HG03354 (cell line): ENCODE results near the gene GRIK2.

Source experiments
- ATAC-seq: cut with Tn5 transposase; IDR thresholded peaks from one replicate; pipeline ENCODE4 v1.9.1; 2021; ENCODE audit warnings: mild to moderate bottlenecking; ENCODE audit not compliant: unreplicated experiment, poor library complexity, severe bottlenecking

The GRIK2 gene

DNA sequence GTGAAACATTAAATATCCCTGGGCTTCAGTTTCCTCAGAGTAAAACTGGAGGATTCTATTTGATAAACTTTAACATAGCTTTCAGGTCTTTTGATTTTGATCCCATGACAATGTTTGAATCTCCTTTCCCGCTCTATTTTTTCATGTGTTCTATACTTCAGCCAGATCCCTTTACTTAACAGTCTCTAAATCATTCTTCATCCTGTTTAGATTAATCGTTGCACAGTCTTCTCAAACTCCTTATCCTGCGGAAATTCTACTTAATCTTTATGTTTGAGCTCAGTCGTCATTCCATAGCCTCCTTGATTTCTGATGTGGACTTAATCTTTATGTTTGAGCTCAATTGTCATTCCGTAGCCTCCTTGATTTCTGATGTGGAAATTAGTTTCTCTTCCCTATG lies 57.4 kb downstream of the GRIK2 start:
- ATAC-seq: no peak

- no peak for ATAC-seq
Observed at GRCh38 chr6:101451981-101452380, 58.5 kb downstream of the GRIK2 start.

GRCh38 chr6:101453221-101453620 lies 59.7 kb downstream of the GRIK2 start:
- no peak for ATAC-seq

- ATAC-seq: no peak
Observed at GRCh38 chr6:101454106-101454676, 60.7 kb downstream of the GRIK2 start.

- no peak for ATAC-seq
Observed at GRCh38 chr6:101458336-101458735, 64.8 kb downstream of the GRIK2 start.

DNA sequence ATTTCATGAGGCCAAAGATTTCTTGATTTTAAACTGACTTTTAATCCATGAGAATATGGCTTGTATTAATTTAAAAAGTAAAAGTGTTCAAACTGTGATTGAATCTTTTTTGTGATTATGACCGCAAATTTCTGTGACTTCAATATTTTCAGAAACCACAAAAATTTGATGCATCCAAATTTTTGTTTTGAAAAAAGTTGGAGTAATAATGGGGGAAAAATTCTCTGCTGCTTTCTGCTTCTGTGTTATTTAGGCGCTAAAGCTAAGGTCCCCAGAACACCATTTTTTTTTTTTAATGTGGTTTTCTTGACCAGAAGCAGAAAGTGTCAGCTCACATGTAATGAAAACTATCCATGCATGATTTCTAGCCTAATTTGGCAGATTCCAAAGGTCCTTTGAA lies 65.3 kb downstream of the GRIK2 start:
- ATAC-seq: no peak

- no peak for ATAC-seq
Observed at GRCh38 chr6:101462576-101462975, 69.1 kb downstream of the GRIK2 start.

DNA sequence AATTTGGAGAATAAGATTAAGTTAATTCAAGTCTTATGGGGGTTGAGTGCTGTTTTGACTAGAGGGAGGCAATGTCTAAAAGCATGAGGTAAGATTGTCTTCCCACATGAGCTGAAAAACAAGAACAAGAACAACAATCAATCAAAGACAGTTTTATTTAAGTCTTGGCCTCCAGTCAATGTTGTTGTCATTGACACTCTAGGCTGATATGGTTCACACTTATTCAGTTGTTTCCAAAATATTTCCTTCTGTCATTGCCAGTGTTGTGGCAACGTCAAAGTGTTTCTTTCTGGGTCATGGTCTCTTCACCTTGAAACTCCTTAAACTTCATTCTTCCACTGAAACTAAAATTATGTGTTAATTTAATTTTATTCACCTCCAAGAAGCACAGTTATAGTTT lies 72.4 kb downstream of the GRIK2 start:
- no peak for ATAC-seq

- no peak for ATAC-seq
Observed at GRCh38 chr6:101477436-101477835, 83.9 kb downstream of the GRIK2 start.

GRCh38 chr6:101478891-101479290 lies 85.4 kb downstream of the GRIK2 start:
- no peak for ATAC-seq

DNA sequence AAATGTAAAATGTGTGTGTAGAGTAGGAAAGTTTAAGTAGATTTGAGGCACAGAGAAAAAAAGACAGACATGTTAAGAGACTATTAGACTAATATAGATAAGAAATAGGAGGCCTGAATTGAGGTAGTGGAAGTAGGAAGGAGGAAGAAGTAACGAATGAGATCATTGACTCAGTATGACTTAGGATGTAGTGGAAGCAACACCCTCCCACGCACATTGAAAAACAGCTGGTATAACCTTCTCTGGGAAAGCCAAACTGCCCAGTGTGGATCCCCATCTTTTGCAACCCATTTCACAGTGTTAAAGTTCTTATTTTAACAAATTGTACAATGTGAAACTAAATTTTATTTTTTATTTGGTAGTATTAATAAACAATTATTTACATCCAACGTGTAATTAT lies 89.1 kb downstream of the GRIK2 start:
- no peak for ATAC-seq

DNA sequence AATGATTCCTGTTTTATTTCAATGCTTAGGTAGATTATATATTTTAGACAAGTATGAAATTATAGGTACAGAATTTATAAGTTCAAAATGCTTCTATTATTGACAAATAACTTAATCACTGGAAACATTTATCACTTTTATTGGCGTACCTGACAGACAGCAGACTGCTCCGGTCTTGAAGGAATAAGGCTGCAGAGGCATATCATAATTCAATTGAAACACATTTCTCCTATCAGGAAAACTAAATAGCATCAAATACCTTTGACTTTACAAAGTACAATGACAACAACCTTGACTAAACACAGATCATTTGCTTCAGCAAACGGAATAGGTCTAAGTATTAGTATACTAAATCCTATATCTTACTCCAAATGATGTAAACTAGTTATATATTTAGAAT lies 91.3 kb downstream of the GRIK2 start:
- ATAC-seq: no peak

- ATAC-seq: no peak
Observed at GRCh38 chr6:101486124-101486523, 92.6 kb downstream of the GRIK2 start.

- no peak for ATAC-seq
Observed at GRCh38 chr6:101486726-101487125, 93.2 kb downstream of the GRIK2 start.

DNA sequence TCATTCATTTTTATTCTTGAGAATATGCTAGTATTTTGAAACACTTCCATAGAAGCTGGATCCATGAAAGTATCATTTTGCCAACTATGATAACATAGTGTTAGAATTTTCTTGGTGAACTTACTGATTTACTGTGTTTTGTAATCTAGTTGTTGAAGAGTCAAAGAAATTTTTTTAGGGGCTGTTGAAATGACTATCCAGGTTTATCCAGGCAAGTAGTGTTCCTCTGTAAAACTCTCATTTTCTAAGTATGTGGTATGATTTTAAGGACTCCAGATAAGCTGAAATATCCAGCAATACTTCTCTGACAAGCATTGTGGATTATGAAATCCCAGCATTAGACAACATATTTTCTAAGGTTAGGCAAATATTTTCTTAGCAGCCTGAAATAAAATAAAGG lies 95.9 kb downstream of the GRIK2 start:
- ATAC-seq: no peak

- ATAC-seq: no peak
Observed at GRCh38 chr6:101490857-101491256, 97.3 kb downstream of the GRIK2 start.

- no peak for ATAC-seq
Observed at GRCh38 chr6:101502818-101503217, 109.3 kb downstream of the GRIK2 start.

- ATAC-seq: no peak
Observed at GRCh38 chr6:101509536-101509935, 116.0 kb downstream of the GRIK2 start.

GRCh38 chr6:101513181-101513580 lies 119.7 kb downstream of the GRIK2 start:
- no peak for ATAC-seq

- no peak for ATAC-seq
Observed at GRCh38 chr6:101516578-101516977, 123.1 kb downstream of the GRIK2 start.

GRCh38 chr6:101517632-101518031 lies 124.1 kb downstream of the GRIK2 start:
- ATAC-seq: no peak

- ATAC-seq: no peak
Observed at GRCh38 chr6:101522254-101522653, 128.7 kb downstream of the GRIK2 start.
